GM21576 (cell line): ENCODE results near the gene TBC1D5.
"Not testable (repeated sequence)": the region's sequence is repeated elsewhere in the genome, so short reads cannot be mapped to it uniquely, and the experiment has no call there.

ENCODE experiments used
- ATAC-seq: cut with Tn5 transposase; IDR thresholded peaks from one replicate; pipeline ENCODE4 v1.9.1; 2021; ENCODE audit warnings: mild to moderate bottlenecking, moderate library complexity; ENCODE audit not compliant: unreplicated experiment

Gene TBC1D5

GRCh38 chr3:17423786-17424536 is 318.5 kb downstream of the TBC1D5 start:
- ATAC-seq: peak; percentile 66

GRCh38 chr3:17422636-17423035 is 319.8 kb downstream of the TBC1D5 start:
- ATAC-seq: no peak

- ATAC-seq: no peak
Measured at GRCh38 chr3:17420668-17421067, 321.8 kb downstream of the TBC1D5 start.

- peak; percentile 87 for ATAC-seq
Measured at GRCh38 chr3:17412950-17413530, 329.4 kb downstream of the TBC1D5 start.

- ATAC-seq: no peak
Measured at GRCh38 chr3:17411157-17411877, 331.1 kb downstream of the TBC1D5 start.

- ATAC-seq: no peak
Measured at GRCh38 chr3:17407576-17407975, 334.9 kb downstream of the TBC1D5 start.

- ATAC-seq: no peak
Measured at GRCh38 chr3:17404548-17404947, 337.9 kb downstream of the TBC1D5 start.

GRCh38 chr3:17402442-17402841 is 340.0 kb downstream of the TBC1D5 start:
- ATAC-seq: no peak

GRCh38 chr3:17401912-17402311 is 340.5 kb downstream of the TBC1D5 start:
- ATAC-seq: no peak

GRCh38 chr3:17399586-17399985 is 342.8 kb downstream of the TBC1D5 start:
- peak; percentile 42 for ATAC-seq

GRCh38 chr3:17398959-17399551 is 343.4 kb downstream of the TBC1D5 start:
- peak; percentile 96 for ATAC-seq

- no peak for ATAC-seq
Measured at GRCh38 chr3:17396036-17396435, 346.4 kb downstream of the TBC1D5 start.

GRCh38 chr3:17394541-17395155 is 347.8 kb downstream of the TBC1D5 start:
- no peak for ATAC-seq

- not testable (repeated sequence) for ATAC-seq
Measured at GRCh38 chr3:17392516-17392915, 349.9 kb downstream of the TBC1D5 start.

- ATAC-seq: no peak
Measured at GRCh38 chr3:17390785-17391184, 351.6 kb downstream of the TBC1D5 start.

GRCh38 chr3:17387108-17387507 is 355.3 kb downstream of the TBC1D5 start:
- ATAC-seq: no peak

GRCh38 chr3:17386432-17386831 is 356.0 kb downstream of the TBC1D5 start:
- ATAC-seq: no peak

GRCh38 chr3:17384567-17385296 is 357.7 kb downstream of the TBC1D5 start:
- ATAC-seq: no peak

GRCh38 chr3:17373304-17373703 is 369.1 kb downstream of the TBC1D5 start:
- no peak for ATAC-seq
